NCI-H146 treated with DMSO at 0.1 percent for 48 hours (cell line): ENCODE measurements around the gene UMODL1.
"Not testable (repeated sequence)": the region's sequence is repeated elsewhere in the genome, so short reads cannot be mapped to it uniquely, and the experiment has no call there.

Experiments used
- DNase-seq: peaks from one replicate; lab custom pipeline; 2025; ENCODE audit not compliant: unreplicated experiment; lab: John Stamatoyannopoulos, UW

Gene UMODL1

DNA sequence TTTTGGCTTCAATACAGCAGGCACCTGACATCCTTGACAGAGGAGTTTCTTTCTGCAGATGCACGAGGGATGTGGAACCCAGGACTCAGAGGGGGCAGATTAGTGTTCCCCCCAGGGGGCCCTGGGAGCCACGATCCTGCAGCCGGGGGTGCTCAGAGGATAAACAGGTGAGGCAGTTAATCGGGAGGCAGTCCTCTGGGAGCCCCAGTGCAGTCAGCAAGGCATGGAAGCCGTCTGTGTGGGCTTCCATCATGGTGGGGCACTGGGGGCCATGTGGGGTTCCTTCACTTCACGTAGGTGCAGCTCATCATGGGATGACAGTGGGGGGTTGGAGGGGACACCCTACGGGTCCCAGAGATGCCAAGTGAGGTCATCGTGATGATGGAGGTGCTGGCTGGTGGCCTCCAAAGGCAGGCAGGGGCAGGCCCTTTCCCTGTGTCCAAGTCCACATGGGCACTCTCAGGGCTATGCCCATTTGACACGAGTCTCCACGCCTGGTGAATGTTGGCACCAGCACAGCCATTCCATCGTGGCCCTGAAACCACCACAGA lies 88.5 kb downstream of the UMODL1 start:
- DNase-seq, result no peak

DNA sequence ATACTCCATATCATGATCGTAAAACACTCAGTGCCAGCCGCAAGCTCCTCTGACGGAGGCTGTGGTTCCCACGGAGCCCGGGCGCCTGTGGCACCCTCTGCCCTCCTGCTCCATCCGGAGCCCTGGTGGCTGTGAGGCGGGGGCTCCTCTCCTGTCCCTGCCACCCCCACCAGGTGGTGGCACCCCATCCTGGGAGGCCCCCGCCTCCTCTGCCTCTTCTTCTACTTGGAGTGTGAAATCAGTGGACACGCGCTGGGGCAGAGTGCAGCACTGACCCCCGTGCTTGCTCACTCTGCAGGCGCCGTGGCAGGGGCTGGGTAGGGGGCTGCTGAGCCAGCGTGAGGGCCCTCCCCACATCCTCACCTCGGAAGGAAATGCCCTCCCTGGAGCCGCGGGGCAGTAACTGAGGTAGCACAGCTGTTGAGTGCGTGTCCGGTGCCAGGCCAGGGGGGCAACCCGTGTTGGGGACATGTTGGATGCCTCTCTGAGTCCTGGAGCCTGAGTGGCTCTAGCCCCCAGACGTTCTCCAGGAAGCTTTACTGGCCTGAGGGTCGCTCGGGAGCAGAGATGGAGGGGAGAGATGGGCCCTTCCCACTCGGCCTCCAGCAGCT lies 89.1 kb downstream of the UMODL1 start:
- DNase-seq, result no peak

DNA sequence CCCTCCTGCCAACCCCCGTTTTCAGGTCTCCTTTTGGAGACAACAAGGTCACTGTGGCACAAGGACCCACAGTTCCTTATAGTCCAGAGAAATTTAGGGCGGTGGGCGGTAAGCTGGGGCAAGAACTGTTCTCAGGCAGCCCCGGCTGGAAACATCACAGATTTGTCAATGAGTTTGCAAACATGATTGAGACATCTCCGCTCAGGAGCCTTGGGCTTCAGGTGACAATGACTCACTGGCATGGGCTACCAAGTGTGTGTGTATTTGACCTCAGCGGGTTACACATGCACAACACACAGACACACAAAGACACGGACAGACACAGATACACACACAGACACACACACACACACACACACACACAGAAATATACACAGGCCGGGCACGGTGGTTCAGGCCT lies 89.6 kb downstream of the UMODL1 start:
- DNase-seq, result no peak

DNA sequence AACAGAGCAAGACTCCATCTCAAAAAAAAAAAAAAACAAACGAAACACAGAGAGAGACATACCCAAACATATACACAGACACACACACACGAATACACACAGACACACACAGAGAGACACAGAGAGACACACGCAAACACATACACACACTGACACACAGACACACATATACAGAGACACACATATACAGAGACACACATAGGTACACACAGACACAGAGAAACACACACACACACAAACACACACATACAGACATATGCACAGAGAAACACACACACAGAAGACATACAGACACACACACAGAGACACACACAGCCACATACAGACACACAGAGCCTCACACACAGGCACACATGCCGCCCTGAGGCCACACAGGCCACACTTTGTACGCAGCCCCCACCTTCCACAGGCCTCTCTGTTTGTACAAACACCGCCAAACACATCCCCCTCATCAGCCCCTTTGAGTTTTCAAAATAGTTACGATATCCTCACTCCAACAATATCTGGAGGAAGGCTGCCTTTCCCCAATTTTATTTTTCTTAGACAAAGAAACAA lies 90.4 kb downstream of the UMODL1 start:
- DNase-seq, result no peak

DNA sequence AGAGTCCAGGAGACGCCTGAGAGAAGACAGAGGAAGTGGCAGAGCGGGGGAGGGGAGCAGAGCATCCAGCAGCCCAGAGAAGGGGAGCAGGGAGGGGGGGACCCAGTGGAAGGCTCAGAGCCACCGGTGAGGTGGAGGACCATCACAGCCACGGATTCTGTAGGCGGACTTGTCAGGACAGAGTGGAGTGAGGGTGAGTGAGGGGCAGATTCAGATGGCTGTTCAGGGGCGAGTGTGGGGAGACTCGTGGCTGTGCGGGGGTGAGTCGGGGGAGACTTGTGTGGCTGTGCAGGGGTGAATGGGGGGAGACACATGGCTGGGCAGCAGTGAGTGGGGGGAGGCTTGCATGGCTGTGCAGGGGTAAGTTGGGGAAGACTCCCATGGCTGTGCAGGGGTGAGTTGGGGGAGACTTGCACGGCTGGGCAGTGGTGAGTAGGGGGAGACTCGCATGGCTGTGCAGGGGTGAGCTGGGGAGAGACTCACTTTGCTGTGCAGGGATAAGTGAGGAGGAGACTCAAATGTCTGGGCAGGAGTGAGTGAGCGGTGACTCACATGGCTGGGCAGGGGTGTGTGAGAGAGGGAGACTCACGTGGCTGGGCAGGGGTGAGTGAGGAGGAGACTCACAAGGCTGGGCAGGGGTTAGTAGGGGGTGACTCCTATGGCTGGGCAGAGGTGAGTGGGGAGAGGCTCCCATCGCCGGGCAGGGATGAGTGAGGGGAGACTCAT lies 91.0 kb downstream of the UMODL1 start:
- DNase-seq, result no peak

DNA sequence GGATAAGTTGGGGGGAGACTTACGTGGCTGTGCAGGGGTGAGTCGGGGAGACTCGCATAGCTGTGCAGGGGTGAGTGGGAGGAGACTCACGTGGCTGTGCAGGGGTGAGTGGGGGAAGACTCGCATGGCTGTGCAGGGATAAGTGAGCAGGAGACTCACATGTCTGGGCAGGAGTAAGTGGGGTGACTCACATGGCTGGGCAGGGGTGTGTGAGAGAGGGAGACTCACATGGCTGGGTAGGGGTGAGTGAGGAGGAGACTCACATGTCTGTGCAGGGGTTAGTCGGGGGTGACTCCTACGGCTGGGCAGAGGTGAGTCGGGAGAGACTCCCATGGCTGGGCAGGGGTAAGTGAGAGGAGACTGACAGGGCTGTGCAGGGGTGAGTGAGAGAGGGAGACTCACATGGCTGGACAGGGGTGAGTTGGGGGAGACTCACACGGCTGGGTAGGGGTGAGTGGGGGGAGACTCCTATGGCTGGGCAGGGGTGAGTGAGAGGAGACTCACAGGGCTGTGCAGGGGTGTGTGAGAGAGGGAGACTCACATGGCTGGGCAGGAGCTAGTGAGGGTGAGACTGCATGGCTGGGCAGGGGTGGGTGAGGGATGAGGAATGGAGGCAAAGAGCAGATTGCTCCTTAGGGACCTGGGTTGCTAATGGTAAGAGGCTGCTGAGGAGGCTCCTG lies 91.9 kb downstream of the UMODL1 start:
- DNase-seq, result no peak

DNA sequence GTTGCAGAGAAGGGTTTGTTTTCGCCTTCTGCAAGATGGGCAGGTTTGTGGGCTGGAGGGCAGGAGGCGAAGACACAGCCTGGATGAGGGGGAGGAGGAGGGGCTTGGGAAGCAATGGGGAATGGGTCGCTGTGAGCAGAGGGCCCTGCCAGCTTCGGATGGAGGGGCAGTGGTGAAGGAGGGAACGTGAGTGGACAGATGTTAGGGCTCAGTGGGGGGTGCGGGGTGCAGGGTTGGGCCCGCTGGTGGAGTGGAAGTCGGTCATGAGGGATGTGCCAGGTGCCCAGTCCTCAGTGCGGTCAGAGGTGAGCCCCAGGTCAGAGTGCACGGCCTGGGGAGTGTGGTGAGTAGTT lies 92.4 kb downstream of the UMODL1 start:
- no peak for DNase-seq

DNA sequence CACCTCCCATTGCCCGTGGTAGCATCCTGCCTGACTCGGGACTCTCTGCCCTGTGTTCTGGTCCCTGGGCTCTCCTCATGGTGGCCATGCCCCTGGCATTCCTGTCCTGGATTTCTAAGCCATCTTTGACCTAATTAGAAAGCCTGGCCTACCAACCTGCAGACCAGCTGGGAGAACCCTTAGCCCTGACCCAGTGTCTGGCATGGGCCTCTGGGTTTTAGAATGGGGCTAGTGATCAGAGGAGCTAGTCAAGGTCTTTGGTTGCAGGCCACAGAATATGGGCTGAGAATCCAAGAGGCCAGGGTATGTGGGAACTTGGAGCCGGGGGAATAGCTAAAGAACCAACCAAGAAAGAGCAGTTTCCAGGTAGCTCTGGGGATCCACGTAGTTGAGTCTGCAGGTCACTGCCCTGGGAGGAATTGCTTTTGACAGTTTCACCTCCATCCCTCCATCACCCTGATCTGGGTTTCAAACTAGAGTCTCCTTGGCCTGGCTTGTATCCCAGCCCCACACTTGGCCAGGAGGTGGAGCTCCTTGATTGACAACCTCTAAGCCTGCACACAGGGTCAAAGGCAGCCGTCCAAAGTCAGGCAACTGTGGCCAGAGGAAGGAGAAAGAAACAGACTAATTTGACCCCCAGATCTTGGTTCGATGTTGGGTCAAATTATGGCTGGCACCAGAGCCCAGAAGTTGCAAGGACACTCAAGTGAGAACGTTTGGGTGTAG lies 93.1 kb downstream of the UMODL1 start:
- DNase-seq, result peak; percentile 8

DNA sequence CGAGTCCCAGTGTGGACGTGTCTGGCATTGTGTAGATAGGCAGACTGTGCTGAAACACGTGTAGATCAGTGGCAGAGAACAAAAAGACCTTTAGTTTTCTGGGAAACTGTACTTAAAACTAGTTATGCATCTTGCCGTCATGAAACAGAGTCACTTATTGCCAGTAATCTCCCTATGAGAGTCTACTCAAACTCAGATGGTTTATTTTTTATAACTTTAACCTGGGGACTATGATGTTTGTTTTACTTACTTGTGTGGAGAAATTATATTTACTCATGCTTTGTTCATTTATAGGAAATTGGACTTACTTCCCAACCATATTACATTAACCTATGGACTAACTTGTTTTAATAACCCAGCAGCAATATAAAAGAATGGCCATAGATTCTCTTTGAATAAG lies 93.7 kb downstream of the UMODL1 start:
- no peak for DNase-seq

DNA sequence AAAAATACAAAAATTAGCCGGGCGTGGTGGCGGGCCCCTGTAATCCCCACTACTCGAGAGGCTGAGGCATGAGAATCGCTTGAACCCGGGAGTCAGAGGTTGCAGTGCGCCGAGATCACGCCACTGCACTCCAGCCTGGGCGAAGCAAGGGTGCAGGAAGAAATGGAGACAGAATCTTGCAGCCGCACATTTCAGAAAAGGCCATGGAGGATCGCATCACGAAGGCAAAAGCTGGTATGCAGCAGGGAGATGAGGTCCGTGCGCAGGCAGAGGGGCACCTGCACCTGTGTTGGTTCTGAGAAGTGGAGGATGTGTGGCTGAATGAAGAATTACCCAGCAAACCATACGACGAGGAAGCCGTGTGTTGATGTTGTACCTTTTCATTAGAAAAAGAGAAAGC lies 94.8 kb downstream of the UMODL1 start:
- no peak for DNase-seq

DNA sequence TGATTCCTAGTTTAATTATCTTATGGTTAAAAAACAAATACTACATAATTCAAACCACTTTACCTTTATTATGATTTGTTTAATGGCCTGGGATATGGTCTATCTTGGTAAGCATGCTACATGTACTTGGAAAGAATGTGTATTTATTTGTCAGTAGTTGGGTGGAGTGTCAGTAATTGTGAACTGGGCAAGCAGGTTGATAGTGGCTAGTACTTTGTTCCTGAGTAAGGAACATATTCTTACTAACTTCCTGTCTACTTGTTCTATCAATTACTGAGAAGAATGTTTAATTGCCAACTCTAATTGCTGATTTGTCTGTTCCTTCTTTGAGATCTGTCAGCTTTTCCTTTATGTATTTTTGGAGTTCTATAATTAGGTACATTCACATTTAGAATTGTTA lies 98.6 kb downstream of the UMODL1 start:
- DNase-seq, result no peak

DNA sequence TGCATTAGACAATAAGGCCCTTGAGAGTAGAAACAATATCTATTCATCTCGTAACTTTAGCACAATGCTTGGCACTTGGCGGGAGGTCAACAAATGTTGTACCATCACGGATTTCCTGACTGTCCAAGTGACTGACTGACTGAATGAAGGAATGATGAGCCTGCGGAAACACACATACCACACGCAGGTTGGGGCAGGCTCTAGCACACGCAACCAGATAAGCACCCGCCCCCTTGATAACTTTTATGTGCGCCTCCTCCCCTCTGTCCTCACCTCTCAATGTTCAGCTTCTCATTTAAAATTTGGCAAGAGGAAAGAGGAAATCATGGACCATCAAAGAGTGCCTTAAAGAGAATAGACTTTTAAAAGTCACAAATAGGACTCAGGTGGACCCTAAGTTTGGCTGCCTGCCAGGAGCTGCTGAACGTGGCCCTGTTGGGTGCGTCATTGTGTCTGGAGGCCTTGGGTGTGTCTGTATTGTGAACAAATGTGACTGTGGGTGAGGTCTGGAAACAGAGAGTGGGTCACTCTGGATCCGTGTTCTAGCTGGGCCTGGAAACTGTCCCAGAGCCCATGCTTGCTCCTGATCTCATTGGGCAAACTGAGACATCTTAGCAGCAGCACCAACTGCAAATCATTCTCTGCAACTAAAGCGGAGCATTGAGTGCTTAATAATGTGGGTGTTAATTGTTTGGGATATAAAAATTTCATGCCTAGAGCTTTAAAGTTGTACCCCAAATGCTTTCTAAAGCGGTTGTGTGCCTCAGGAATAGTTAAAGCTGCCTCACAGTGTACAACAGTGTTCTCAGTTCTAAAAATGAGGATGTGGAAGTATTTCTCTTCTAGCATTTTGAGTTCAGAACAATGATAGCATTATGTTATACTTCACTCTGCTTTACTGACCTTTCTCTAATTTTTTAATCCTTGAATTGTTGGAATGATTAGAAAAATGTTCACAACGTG lies 100.3 kb downstream of the UMODL1 start:
- DNase-seq, result no peak

DNA sequence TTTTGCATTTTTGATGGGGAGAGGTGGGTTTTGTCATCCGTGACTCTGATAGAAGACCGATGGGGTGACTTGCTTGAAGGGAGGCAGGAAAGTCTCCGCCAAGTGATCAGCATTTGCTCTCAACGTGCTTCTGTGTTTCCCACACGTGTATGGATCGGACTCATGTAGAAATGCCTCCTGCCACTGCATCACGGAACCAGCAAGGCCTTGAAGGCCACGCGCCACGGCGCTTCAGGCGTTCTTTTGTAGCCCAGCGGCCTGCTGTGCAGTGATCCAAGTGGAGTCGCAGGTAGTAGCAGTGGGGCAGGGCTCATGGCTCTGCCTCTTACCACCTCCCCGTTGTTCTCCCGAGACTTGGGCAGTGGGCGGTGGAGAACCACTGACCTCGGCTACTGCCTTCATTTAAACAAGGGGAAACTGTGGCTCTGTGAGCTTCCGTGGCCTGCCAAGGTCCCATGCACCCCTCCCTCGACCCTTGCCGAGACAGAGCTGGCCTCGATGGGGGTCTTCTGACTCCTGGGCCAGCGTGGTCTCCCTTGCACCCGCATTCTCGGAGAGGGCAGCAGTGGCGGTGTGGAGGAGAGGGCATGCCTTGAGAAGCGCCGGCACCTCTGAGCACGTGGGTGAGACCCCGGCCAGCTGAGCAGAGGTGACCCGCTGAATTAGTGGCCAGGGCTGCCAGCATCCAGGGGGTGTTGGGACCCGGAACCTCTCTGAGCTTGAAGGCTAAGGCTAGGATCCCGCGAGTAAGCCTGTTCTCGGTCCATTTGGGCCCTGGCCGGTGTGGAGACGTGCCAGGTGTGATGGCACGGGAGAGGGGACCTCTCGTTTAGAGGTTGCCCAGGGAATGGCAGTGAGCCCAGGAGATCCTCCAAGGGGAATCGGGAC lies 101.7 kb downstream of the UMODL1 start:
- DNase-seq, result no peak

DNA sequence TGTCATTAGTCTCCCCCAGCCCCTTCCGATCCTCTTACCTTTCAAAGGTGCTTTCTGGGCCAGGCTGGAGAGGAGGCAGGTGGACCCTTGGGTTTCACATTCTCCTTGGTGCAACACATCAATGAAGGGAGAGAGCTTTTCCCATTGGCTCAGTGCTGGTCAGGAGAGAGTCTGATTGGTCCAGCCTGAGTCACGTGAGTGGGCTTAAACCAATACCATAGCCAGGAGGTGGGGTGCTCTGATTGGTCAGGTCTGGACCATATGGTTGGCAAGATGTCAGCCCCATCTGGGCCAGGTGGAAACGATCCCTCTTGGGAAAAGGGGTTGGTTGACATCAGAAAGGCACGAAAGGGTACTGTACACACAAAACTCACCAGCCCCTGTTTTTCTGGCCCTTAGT lies 103.1 kb downstream of the UMODL1 start:
- no peak for DNase-seq

DNA sequence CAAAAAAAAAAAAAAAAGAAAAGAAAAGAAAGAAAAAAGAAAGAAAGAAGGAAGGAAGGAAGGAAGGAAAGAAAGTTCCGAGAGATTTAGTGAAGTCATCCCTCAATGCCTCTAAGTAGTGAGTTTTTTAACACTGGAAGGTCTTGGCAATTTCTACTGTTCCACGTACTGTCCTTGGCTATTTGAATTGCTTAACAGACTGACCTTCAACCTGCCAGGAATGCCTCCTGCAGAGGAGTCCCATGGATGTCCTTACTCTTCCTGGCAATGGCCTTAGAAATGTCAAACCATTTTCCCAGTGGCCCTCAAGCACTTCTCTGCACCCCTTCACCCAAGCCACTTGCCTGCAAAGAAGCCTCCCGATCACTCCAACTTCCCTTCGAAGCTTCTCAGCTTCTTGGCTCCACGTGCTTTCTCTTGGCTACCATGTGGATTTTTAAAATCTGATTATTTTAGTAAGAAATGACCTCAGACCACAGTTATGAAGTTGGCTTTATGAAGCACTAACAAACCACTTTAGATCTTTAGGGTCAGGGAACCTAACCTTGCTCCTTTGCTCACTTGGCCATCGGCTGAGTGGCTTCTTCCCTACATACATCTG lies 104.1 kb downstream of the UMODL1 start:
- no peak for DNase-seq

DNA sequence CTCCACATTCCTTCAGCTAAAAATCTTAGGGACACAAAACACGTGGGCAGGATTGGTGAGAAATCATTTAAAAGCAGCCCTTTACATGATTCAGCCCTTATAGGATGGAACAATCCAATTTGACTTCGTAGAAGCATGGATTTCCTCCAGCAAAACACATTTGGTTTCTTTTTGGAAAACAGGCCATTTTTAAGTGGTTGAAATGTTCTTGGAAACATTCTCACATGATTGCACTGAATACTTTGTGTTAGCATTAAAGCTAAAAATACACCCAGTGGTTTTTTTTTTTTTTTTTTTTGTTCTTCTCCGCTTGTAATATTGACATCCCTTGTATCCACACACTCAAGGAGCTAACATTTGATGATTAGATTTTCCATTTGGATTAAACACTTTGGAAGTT lies 105.7 kb downstream of the UMODL1 start:
- DNase-seq, result no peak

DNA sequence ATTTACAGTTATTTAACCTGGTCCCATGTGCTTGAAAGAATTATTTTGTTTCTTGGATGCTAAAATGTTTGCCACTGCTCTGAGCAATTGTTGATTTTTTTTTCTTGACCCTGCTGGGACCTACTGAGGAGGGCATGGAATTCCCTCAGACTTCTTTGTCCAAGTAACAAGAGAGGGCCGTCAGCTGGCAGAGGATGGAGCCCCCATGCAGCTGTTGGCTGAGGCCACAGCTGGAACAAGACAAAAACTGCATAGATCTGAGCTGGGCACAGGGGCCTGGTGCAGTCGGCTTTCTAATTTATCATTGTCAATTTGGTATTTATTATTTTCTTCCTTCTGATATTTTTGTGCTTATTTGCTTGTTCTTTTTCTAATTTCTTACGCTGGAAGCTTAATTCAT lies 108.2 kb downstream of the UMODL1 start:
- no peak for DNase-seq

DNA sequence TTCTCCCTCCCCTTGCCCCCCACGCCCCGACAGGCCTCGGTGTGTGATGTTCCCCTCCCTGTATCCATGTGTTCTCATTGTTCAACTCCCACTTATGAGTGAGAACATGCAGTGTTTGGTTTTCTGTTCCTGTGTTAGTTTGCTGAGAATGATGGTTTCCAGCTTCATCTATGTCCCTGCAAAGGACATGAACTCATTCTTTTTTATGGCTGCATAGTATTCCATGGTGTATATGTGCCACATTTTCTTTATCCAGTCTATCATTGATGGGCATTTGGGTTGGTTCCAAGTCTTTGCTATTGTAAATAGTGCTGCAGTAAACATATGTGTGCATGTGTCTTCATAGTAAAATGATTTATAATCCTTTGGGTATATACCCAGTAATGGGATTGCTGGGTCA lies 108.9 kb downstream of the UMODL1 start:
- DNase-seq, result not testable (repeated sequence)
